Breast epithelium (tissue), 4 donors: Measurements from ENCODE around the gene NBAS. TPM values are rescaled to one million over a fixed set of nuclear protein-coding genes. Genes with fewer than 3 reads are reported as not detected.

Experiments used
- DNase-seq, 2 donors: peaks; one replicate each; pipeline ENCODE4 v3.0.0-alpha.2; 2019; ENCODE audit warnings: low spot score in 2 of 2
- H3K27ac ChIP-seq, 2 donors: fragments of 200-600 bp; sonication (generic) in 1 of 2; one replicate each; pipeline ENCODE4 v1.5.1; 2016 to 2019; ENCODE audit warnings: mild to moderate bottlenecking in 1 of 2
- H3K27me3 ChIP-seq, 2 donors: fragments of 200-600 bp; sonication (generic) in 1 of 2; one replicate each; pipeline versions ENCODE4 v1.5.1 to v1.6.0; 2017 to 2019; ENCODE audit warnings: control low read depth in 1 of 2, mild to moderate bottlenecking in 1 of 2
- H3K36me3 ChIP-seq: fragments of 200-600 bp; one replicate; pipeline ENCODE4 v1.5.1; 2019
- H3K4me1 ChIP-seq, 2 donors: fragments of 200-600 bp; sonication (generic); one replicate each; pipeline ENCODE4 v1.5.1; 2016 to 2019; ENCODE audit warnings: control low read depth in 1 of 2
- H3K4me3 ChIP-seq, 3 donors: fragments of 200-600 bp; sonication (generic); 1 replicate in 2 of 3; 2 replicates in 1 of 3; pipeline ENCODE4 v1.5.1; 2016 to 2019; ENCODE audit warnings: mild to moderate bottlenecking in 3 of 3, moderate library complexity in 2 of 3
- H3K9me3 ChIP-seq, 2 donors: fragments of 200-600 bp; sonication (generic) in 1 of 2; one replicate each; pipeline ENCODE4 v1.5.1; 2016 to 2019; ENCODE audit warnings: control low read depth in 1 of 2
- POLR2A ChIP-seq: fragments of 450-650 bp; IDR thresholded peaks from one replicate; pipeline ENCODE4 v1.6.1; 2016; ENCODE audit warnings: antibody characterized with exemption, mild to moderate bottlenecking, moderate library complexity
- POLR2AphosphoS5 ChIP-seq, 3 donors: sonication (generic); formaldehyde crosslinking; IDR thresholded peaks; one replicate each; pipeline ENCODE4 v1.6.1; 2017; ENCODE audit warnings: antibody characterized with exemption in 3 of 3
- intact Hi-C: fragments of 100-400 bp; cut with DNase I; formaldehyde crosslinking; loops from one replicate; pipeline ENCODE4 v1.15.1; 2023; ENCODE audit warnings: low total_unique reads
- total RNA-seq, 3 donors: library from RNA; depleted of rRNA; stranded (reverse); fragments of >200 nt; gene quantifications; one replicate each; pipeline ENCODE4 v1.1.0, GENCODE V29; 2016
- TF ChIP-seq, protein P1 (sequence below), 3 donors: fragments of 450-650 bp; IDR thresholded peaks; one replicate each; pipeline ENCODE4 v1.5.1; 2016 to 2017; ENCODE audit warnings: antibody characterized with exemption in 3 of 3, mild to moderate bottlenecking in 3 of 3, moderate library complexity in 3 of 3

The NBAS gene
- total RNA-seq, 3 donors from 2014 or later = 44.9 to 59.1 (median 45.1) TPM

DNA sequence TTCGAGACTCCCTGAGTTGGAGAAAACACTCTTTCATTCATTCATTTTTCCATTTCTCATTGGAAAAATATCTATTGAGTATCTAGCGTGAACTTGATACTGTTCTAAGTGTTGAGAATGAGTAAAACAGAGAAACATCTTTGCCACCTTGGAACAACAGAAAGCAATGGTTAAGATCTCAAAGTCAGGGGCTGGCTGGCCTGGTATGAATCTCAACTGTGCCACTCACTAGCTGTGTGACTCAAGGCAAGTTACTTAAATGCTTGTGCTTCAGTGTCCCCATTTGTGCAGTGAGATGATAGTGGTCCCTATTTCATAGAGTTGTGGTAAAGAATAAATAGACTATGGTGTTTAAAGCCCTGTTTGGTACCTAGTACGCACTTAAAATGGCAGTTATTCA, 415.2 kb downstream of the NBAS start:
- Histone ChIP-seq H3K4me3 (no peak overlapping the region), H3K27me3 (no peaks in the 10 kb centered on the region), H3K36me3 (no peaks in the 10 kb centered on the region), H3K9me3 (no peaks in the 10 kb centered on the region), H3K4me1 (no peaks in the 10 kb centered on the region), H3K27ac (no peak overlapping the region)
- no peak for DNase-seq
- TF ChIP-seq POLR2AphosphoS5 (IDR thresholded peaks at IDR 0.05) (no peak), POLR2A (no peak)
- TF ChIP-seq, protein P1, sequence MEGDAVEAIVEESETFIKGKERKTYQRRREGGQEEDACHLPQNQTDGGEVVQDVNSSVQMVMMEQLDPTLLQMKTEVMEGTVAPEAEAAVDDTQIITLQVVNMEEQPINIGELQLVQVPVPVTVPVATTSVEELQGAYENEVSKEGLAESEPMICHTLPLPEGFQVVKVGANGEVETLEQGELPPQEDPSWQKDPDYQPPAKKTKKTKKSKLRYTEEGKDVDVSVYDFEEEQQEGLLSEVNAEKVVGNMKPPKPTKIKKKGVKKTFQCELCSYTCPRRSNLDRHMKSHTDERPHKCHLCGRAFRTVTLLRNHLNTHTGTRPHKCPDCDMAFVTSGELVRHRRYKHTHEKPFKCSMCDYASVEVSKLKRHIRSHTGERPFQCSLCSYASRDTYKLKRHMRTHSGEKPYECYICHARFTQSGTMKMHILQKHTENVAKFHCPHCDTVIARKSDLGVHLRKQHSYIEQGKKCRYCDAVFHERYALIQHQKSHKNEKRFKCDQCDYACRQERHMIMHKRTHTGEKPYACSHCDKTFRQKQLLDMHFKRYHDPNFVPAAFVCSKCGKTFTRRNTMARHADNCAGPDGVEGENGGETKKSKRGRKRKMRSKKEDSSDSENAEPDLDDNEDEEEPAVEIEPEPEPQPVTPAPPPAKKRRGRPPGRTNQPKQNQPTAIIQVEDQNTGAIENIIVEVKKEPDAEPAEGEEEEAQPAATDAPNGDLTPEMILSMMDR (IDR thresholded peaks at IDR 0.05) = no peak
- intact Hi-C loops = no loop called here

DNA sequence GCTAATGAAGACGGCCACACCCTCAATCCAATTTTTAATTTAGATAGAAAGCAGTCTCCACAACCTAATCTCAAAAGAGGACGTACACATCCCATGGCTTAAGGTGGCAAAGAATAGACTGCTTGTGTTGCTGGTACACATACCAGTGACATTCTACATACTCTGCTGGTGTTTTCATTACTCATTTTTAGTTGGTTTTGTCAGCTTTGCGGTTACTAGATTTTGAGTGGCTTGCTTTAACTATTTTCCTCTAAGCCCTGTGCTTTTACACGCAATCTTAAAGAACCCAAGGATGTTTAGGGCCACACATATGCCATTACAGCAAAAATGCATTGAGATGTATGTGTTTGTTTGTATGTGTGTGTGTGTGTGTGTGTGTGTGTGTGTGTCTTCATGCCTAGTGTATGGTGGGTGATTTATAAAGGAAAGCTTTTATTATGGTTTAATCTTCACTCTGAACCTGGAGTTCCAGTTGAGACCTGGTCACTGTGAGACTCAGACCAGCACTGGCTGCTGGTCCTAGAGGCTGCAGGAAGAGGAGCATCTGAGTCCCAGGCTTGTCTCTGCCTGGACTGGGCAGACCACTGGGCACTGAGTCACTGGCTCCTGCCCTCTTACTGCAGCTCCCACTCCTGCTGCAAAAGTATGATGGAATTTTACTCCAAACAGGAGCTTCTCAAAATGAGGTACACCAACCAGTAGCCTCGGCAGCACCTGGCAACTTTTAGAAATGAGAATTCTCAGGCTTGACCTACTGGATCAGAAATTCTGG, 415.9 kb downstream of the NBAS start:
- no peak overlapping the region for H3K27ac ChIP-seq
- intact Hi-C loops = no loop called here
- H3K4me1 ChIP-seq = no peaks in the 10 kb centered on the region
- H3K36me3 ChIP-seq = no peaks in the 10 kb centered on the region
- H3K4me3 ChIP-seq = no peak overlapping the region
- no peaks in the 10 kb centered on the region for H3K9me3 ChIP-seq
- no peak for DNase-seq
- no peaks in the 10 kb centered on the region for H3K27me3 ChIP-seq
- TF ChIP-seq POLR2A (no peak), POLR2AphosphoS5 (IDR thresholded peaks at IDR 0.05) (no peak)

DNA sequence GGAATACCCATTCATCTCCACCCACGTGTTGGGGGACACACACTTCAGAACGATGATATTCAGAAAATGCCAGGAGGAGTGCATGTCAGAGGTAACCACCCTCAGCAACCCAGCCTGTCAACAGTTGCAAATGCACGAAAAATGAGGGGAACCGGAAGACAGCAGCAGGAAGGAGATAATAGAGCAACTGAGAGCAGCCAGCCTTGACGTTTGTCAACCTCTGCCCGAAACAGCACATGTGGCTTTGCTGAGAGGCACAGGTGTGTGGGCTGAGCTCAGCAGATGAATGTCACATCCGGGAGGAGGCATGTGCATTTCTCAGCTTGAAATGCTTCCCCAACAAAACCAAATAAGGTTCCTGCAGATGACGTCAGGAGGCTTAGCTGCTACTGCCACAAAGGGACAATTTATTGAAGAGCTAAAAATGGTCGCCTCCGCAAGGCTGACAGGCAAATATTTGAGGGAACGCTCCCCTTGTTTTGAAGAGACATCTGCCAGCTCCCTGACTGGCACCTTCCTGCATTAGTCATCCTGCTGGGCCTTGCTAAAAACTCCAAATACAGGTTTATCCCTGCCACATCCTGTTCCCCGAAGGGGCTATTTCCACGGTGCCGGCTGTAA, 419.0 kb downstream of the NBAS start:
- Histone ChIP-seq H3K9me3 (no peaks in the 10 kb centered on the region), H3K27me3 (no peaks in the 10 kb centered on the region), H3K36me3 (no peaks in the 10 kb centered on the region), H3K4me3 (no peak overlapping the region), H3K4me1 (no peaks in the 10 kb centered on the region), H3K27ac (peak overlapping the region in 1 of 2 donors; percentile 12)
- DNase-seq = peak in 1 of 2 donors; percentile 20
- TF ChIP-seq POLR2A (no peak), POLR2AphosphoS5 (IDR thresholded peaks at IDR 0.05) (no peak)
- TF ChIP-seq, protein P1 (IDR thresholded peaks at IDR 0.05) = no peak
- intact Hi-C loops = no loop called here

DNA sequence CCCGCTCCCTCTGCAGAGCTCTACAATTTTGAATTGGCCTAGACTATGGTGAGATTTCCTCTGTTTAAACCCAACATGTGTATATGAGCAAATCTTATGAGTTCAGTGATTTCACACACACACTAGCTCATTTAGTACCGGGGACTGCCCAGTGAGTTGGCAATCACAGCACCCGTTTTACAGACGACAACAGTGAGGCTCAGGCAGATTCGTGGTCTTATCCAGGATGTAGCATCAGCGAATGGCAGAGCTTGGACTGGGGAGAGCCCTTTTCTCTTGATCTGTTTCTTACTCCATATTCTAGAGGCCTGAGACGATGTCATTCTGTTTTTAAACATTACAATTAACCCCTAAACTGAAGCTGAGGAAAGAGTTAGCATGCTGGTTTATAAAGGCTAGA, 419.9 kb downstream of the NBAS start:
- H3K27me3 ChIP-seq = no peaks in the 10 kb centered on the region
- DNase-seq = no peak
- intact Hi-C loops = no loop called here
- H3K4me3 ChIP-seq = no peak overlapping the region
- H3K36me3 ChIP-seq = no peaks in the 10 kb centered on the region
- no peak for TF ChIP-seq POLR2A
- no peak for TF ChIP-seq POLR2AphosphoS5 (IDR thresholded peaks at IDR 0.05)
- TF ChIP-seq, protein P1 (IDR thresholded peaks at IDR 0.05) = no peak
- no peaks in the 10 kb centered on the region for H3K9me3 ChIP-seq
- no peak overlapping the region for H3K27ac ChIP-seq
- no peaks in the 10 kb centered on the region for H3K4me1 ChIP-seq

DNA sequence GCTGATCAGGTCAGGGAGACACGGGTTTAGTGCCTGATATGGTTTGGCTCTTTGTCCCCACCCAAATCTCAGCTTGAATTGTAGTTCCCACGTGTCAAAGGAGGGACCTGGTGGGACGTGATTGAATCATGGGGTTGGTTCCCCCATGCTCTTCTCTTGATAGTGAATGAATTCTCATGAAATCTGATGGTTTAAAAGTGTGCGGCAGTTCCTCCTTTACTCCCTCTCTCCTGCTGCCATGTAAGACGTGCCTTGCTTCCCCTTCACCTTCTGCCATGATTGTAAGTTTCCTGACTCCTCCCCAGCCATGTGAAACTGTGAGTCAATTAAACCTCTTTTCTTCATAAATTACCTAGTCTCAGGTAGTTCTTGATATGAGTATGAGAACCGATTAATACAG, 424.5 kb downstream of the NBAS start:
- no peaks in the 10 kb centered on the region for H3K9me3 ChIP-seq
- TF ChIP-seq POLR2AphosphoS5 (IDR thresholded peaks at IDR 0.05) = no peak
- TF ChIP-seq, protein P1 (IDR thresholded peaks at IDR 0.05) = no peak
- no peak for TF ChIP-seq POLR2A
- no peak overlapping the region for H3K27ac ChIP-seq
- no peaks in the 10 kb centered on the region for H3K36me3 ChIP-seq
- H3K4me3 ChIP-seq = no peak overlapping the region
- no peak for DNase-seq
- no peaks in the 10 kb centered on the region for H3K4me1 ChIP-seq
- intact Hi-C loops = no loop called here
- no peaks in the 10 kb centered on the region for H3K27me3 ChIP-seq
